Prostate gland (tissue), 2 donors: ENCODE results near the gene MEF2A.

Source experiments
- POLR2A ChIP-seq: fragments of 450-650 bp; IDR thresholded peaks from one replicate; pipeline ENCODE4 v1.6.1; 2016; ENCODE audit warnings: antibody characterized with exemption, mild to moderate bottlenecking
- POLR2AphosphoS5 ChIP-seq: sonication (generic); formaldehyde crosslinking; IDR thresholded peaks from one replicate; pipeline ENCODE4 v1.6.1; 2017; ENCODE audit warnings: antibody characterized with exemption
- TF ChIP-seq, protein P1 (sequence below), 4 experiments: fragments of 200-600 bp in 2 of 4; fragments of 450-650 bp in 2 of 4; sonication (generic) in 2 of 4; IDR thresholded peaks; 1 replicate in 3 of 4; 2 replicates in 1 of 4; pipeline ENCODE4 v1.5.1; 2016 to 2019; ENCODE audit warnings: antibody characterized with exemption in 4 of 4, mild to moderate bottlenecking in 2 of 4, moderate library complexity in 2 of 4

DNA sequence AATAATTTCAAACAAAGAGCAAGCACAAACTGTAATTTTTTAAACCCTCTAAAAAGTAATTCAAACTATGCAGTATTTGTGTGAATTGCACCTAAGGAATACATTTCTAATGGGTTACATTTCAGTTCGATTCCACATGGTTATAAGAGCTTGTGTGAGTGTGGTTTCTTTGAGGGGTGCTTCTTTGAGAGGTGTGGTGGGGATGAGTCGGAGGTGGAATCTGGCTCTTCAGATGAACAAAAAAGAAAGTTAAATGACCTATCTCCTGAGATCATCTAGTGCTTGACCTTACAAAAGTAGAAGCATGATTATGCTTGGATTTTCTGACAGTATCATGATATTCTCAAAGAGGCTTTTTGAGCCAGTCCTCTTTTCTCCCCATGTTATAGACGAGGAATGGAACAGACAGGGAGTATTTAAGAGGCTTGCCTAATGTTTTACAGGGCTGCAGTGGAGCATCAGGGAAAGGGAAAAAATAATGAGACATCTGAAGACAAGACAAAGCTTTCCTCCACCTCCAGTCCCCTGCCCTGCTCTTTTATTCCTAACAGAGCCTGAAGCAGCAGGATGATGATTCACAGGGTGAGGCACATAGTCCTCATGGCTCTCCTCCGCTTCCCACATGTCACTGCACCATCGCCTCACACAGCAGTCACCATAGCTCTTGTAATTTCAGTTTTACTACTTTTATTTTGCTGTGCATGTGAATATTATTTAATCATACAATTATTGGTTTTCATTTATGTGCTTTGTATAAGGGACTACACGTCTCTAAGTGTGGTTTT, 85.4 kb downstream of the MEF2A start:
- TF ChIP-seq, protein P1, sequence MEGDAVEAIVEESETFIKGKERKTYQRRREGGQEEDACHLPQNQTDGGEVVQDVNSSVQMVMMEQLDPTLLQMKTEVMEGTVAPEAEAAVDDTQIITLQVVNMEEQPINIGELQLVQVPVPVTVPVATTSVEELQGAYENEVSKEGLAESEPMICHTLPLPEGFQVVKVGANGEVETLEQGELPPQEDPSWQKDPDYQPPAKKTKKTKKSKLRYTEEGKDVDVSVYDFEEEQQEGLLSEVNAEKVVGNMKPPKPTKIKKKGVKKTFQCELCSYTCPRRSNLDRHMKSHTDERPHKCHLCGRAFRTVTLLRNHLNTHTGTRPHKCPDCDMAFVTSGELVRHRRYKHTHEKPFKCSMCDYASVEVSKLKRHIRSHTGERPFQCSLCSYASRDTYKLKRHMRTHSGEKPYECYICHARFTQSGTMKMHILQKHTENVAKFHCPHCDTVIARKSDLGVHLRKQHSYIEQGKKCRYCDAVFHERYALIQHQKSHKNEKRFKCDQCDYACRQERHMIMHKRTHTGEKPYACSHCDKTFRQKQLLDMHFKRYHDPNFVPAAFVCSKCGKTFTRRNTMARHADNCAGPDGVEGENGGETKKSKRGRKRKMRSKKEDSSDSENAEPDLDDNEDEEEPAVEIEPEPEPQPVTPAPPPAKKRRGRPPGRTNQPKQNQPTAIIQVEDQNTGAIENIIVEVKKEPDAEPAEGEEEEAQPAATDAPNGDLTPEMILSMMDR (IDR thresholded peaks at IDR 0.05): no peak
- TF ChIP-seq POLR2AphosphoS5 (no peak), POLR2A (no peak)
